GM12878 (cell line): ENCODE results near the gene MARS1. TPM values are rescaled to one million over a fixed set of nuclear protein-coding genes. Genes with fewer than 3 reads are reported as not detected.

Experiments
- ATAC-seq: fragments of 200-7000 bp; cut with Tn5 transposase; 3 replicates; pipeline ENCODE4 v1.9.1; 2020; ENCODE audit warnings: mild to moderate bottlenecking, moderate library complexity
- BruUV-seq: library from RNA; stranded (reverse); fragments of 400-500 nt; replicated peaks from 2 replicates; lab custom pipeline; 2021; lab: Mats Ljungman, UMichigan
- CTCF ChIA-PET: fragments of 300-600 bp; sonication (Branson Sonifier 250); formaldehyde crosslinking; extraction: SDS; loops from one replicate; lab custom pipeline; 2021; ENCODE audit warnings: inconsistent platforms; lab: Yijun Ruan, JAX
- POLR2A ChIA-PET: fragments of 350-600 bp; formaldehyde crosslinking; extraction: SDS; loops from one replicate; lab custom pipeline; 2021; ENCODE audit warnings: inconsistent platforms; lab: Charles Lee
- RAD21 ChIA-PET: fragments of 300-600 bp; sonication (Branson Sonifier 250); formaldehyde crosslinking; loops from one replicate; lab custom pipeline; 2023; ENCODE audit warnings: antibody characterized with exemption; ENCODE audit not compliant: unreplicated experiment; lab: Charles Lee
- SMC1A ChIA-PET: fragments of 300-600 bp; sonication (Branson Sonifier 250); formaldehyde crosslinking; loops from one replicate; lab custom pipeline; 2023; ENCODE audit not compliant: unreplicated experiment, uncharacterized antibody; lab: Charles Lee
- DNase-seq: peaks from one replicate; pipeline ENCODE4 v3.0.0-alpha.2; 2011; ENCODE audit warnings: low read depth, low spot score
- FAIRE-seq: peaks from 3 replicates; lab custom pipeline; 2011; peaks lifted over from hg19 to GRCh38; lab: Jason Lieb, UNC
- H2AFZ ChIP-seq: 2 replicates; pipeline ENCODE4 v1.6.0; 2011; ENCODE audit warnings: low read depth, low read length, control low read depth; ENCODE audit not compliant: control insufficient read depth
- H3K27ac ChIP-seq: 2 replicates; pipeline ENCODE4 v1.5.1; 2011; ENCODE audit warnings: control low read depth; ENCODE audit not compliant: control insufficient read depth, insufficient read depth
- H3K27me3 ChIP-seq, 2 experiments: replicated peaks in 1 of 2; 2 replicates each; pipeline versions ENCODE4 v1.6.0 to v1.6.1; 2011; ENCODE audit warnings: low read length in 1 of 2; ENCODE audit not compliant: control insufficient read depth in 2 of 2, insufficient read depth in 2 of 2
- H3K36me3 ChIP-seq, 2 experiments: 2 replicates each; pipeline ENCODE4 v1.5.1; 2011; ENCODE audit warnings: low read length in 1 of 2; ENCODE audit not compliant: control insufficient read depth in 2 of 2, insufficient read depth in 2 of 2
- H3K4me1 ChIP-seq: 2 replicates; pipeline ENCODE4 v1.6.1; 2011; ENCODE audit warnings: mild to moderate bottlenecking, low read length, moderate library complexity, mixed read lengths; ENCODE audit not compliant: control insufficient read depth, insufficient read depth
- H3K4me2 ChIP-seq: 2 replicates; pipeline ENCODE4 v1.6.0; 2011; ENCODE audit warnings: control low read depth; ENCODE audit not compliant: control insufficient read depth, insufficient read depth
- H3K4me3 ChIP-seq: fragments of 200-600 bp; sonication (generic); 2 replicates; pipeline ENCODE4 v1.5.1; 2016
- H3K79me2 ChIP-seq: 2 replicates; pipeline ENCODE4 v1.6.0; 2011; ENCODE audit warnings: low read length; ENCODE audit not compliant: control insufficient read depth, insufficient read depth
- H3K9ac ChIP-seq: 2 replicates; pipeline ENCODE4 v1.8.0; 2011; ENCODE audit warnings: low read length, control low read depth, mixed read lengths; ENCODE audit not compliant: control insufficient read depth, insufficient read depth
- H3K9me3 ChIP-seq: replicated peaks from 3 replicates; pipeline ENCODE4 v1.5.1; 2011; ENCODE audit warnings: mild to moderate bottlenecking, low read length; ENCODE audit not compliant: control insufficient read depth, insufficient read depth
- H4K20me1 ChIP-seq: 2 replicates; pipeline ENCODE4 v1.6.0; 2011; ENCODE audit not compliant: control insufficient read depth, insufficient read depth
- BACH1 ChIP-seq: fragments of 450-650 bp; IDR thresholded peaks from 2 replicates; pipeline ENCODE4 v1.6.1; 2017; ENCODE audit warnings: mild to moderate bottlenecking, borderline replicate concordance
- BCL11A ChIP-seq: IDR thresholded peaks from 2 replicates; pipeline ENCODE4 v1.6.1; 2011; ENCODE audit warnings: low read depth, low read length
- MYC ChIP-seq: IDR thresholded peaks from 2 replicates; pipeline ENCODE4 v1.6.1; 2011; ENCODE audit warnings: mild to moderate bottlenecking, low read length, moderate library complexity, inconsistent platforms; ENCODE audit not compliant: insufficient read depth, insufficient replicate concordance, insufficient read length, severe bottlenecking
- POLR2AphosphoS2 ChIP-seq: IDR thresholded peaks from 2 replicates; pipeline ENCODE4 v1.6.1; 2011; ENCODE audit warnings: low read depth, mild to moderate bottlenecking, low read length, improper control_type of control experiment, moderate library complexity
- RFX5 ChIP-seq: IDR thresholded peaks from 2 replicates; pipeline ENCODE4 v1.6.1; 2011; ENCODE audit warnings: low read depth, low read length, improper control_type of control experiment
- SIX5 ChIP-seq: IDR thresholded peaks from 2 replicates; pipeline ENCODE4 v1.6.1; 2011; ENCODE audit warnings: mild to moderate bottlenecking, low read depth, low read length, moderate library complexity; ENCODE audit not compliant: severe bottlenecking
- SUPT20H ChIP-seq: IDR thresholded peaks from 2 replicates; pipeline ENCODE4 v1.6.1; 2011; ENCODE audit warnings: low read depth, mild to moderate bottlenecking, low read length, moderate library complexity, borderline replicate concordance; ENCODE audit not compliant: control insufficient read depth
- TARDBP ChIP-seq: IDR thresholded peaks from 2 replicates; pipeline ENCODE4 v1.6.1; 2016; ENCODE audit warnings: borderline replicate concordance
- ZNF207 ChIP-seq: fragments of 450-650 bp; IDR thresholded peaks from 2 replicates; pipeline ENCODE4 v1.6.1; 2014; ENCODE audit warnings: antibody characterized with exemption, mild to moderate bottlenecking, borderline replicate concordance
- WGBS: methylation state at CpG from one replicate; pipeline ENCODE4 v1.1.6; 2016; ENCODE audit warnings: low lambda C conversion rate; ENCODE audit not compliant: insufficient replicate concordance, insufficient coverage; ENCODE audit errors: missing lambda C conversion rate; 5-methylcytosine and 5-hydroxymethylcytosine counted together
- in situ Hi-C: fragments of 300-500 bp; cut with MboI; formaldehyde crosslinking; loops from 9 replicates; pipeline ENCODE4 v1.14.3; 2018; ENCODE audit warnings: mixed read lengths
- intact Hi-C: fragments of 100-400 bp; cut with micrococcal nuclease; formaldehyde crosslinking; loops from one replicate; pipeline ENCODE4 v1.14.2; 2022; ENCODE audit not compliant: unreplicated experiment
- polyA plus RNA-seq, 11 experiments: library from polyadenylated mRNA; depleted of rRNA in 4 of 11; unstranded in 6 of 11; stranded (reverse) in 5 of 11; fragments of >200 nt; fragmentation: Nextera tagmentation in 4 of 11; fragmentation: Illumina TruSeq in 1 of 11; extraction: Ambion mirVana in 4 of 11; extraction: Trizol in 1 of 11; gene quantifications; 1 replicate in 1 of 11; 2 replicates in 10 of 11; pipeline versions ENCODE4 v1.2.1 to v1.2.3, GENCODE V29; 2011 to 2016; ENCODE audit warnings: inconsistent platforms in 2 of 11, missing spikeins in 2 of 11, low read depth in 1 of 11
- total RNA-seq, 4 experiments: library from RNA; depleted of rRNA in 3 of 4; stranded (reverse); fragments of >200 nt in 3 of 4; fragmentation: Illumina TruSeq in 1 of 4; extraction: Trizol in 1 of 4; gene quantifications; 2 replicates each; pipeline versions ENCODE4 v1.2.1 to v1.2.3, GENCODE V29; 2013 to 2021
- TF ChIP-seq, protein P1 (sequence below): fragments of 450-650 bp; IDR thresholded peaks from 2 replicates; pipeline ENCODE4 v1.6.1; 2018; ENCODE audit warnings: mild to moderate bottlenecking, low read depth, moderate library complexity; ENCODE audit not compliant: partially characterized antibody
- TF ChIP-seq, protein P2 (sequence below): IDR thresholded peaks from 2 replicates; pipeline ENCODE4 v1.6.1; 2012; ENCODE audit warnings: mild to moderate bottlenecking, low read depth, low read length

The MARS1 gene
- total and polyA plus RNA-seq, 10 of the 15 experiments (the other 5 are each of a cell fraction or from before 2014, with no cell fraction given), result 72.3 to 270 (median 153) TPM

DNA sequence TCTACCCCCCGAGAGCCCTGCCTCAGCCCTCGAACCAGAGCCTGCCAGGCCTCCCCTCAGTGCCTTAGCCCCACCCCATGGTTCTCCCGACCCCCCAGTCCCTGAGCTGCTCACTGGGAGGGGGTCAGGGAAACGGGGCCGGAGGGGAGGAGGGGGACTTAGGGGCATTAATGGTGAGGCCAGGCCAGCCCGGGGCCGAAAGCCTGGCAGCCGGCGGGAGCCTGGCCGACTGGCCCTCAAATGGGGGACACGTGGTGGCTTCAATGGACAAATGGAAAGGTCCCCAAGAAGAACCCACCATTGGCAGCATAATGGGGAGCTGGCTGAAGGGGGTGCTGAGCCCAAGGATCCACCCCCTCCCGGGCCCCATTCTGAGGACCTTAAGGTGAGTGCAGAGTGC, 40.3 kb downstream of the MARS1 start (continued):
- no peak for TF ChIP-seq BACH1

DNA sequence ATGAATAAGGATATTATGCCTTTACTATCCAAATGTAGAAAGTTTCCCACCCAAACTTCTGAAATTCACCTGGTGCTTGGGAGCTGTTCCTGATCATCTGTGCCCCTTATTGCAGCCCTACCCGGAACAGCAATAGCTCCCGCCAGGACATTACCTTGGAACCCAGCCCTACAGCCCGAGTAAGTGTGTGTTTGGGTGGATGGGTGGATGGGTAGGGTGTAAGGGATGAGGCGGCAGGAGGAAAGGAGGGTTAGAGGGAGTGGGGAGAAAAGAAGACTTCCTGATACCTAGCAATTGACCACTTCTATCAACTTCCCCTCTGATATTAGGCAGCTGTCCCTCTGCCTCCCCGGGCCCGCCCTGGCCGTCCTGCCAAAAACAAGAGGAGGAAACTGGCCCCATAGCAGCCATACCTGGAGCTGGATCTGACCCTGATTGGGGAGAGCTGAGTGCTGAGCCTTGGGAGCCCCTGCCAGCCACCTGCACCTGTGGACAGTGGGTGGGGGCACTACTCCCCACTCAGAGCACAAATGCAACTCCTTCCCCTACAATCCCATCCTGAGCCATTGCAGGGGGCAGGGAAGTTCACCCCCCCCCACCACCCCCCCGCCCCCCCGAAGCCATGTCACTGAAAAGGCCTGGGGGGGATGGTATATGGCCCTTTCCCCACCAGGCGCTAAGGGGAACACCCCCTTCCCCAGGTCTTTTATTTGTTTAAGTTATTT, 41.1 kb downstream of the MARS1 start:
- H2AFZ ChIP-seq, result no peak overlapping the region
- ChIA-PET CTCF (no interaction called here), POLR2A (interaction anchor here (0.6 to 1.5 kb wide), 3 partner anchors 11 to 74 kb away, joined by 3 to 4 read pairs (median 3); partner anchors contain the start of gene INHBE), SMC1A (no interaction called here), RAD21 (no interaction called here)
- in situ Hi-C loops, result no loop called here
- no peaks in the 10 kb centered on the region for H4K20me1 ChIP-seq
- BruUV-seq, result no TSS peak
- no peak for ATAC-seq
- H3K4me3 ChIP-seq, result no peak overlapping the region
- H3K27ac ChIP-seq, result no peak overlapping the region
- no peak overlapping the region for H3K4me2 ChIP-seq
- FAIRE-seq, result no peak
- no peak for DNase-seq
- TF ChIP-seq SIX5, result no peak
- TF ChIP-seq, protein P1, sequence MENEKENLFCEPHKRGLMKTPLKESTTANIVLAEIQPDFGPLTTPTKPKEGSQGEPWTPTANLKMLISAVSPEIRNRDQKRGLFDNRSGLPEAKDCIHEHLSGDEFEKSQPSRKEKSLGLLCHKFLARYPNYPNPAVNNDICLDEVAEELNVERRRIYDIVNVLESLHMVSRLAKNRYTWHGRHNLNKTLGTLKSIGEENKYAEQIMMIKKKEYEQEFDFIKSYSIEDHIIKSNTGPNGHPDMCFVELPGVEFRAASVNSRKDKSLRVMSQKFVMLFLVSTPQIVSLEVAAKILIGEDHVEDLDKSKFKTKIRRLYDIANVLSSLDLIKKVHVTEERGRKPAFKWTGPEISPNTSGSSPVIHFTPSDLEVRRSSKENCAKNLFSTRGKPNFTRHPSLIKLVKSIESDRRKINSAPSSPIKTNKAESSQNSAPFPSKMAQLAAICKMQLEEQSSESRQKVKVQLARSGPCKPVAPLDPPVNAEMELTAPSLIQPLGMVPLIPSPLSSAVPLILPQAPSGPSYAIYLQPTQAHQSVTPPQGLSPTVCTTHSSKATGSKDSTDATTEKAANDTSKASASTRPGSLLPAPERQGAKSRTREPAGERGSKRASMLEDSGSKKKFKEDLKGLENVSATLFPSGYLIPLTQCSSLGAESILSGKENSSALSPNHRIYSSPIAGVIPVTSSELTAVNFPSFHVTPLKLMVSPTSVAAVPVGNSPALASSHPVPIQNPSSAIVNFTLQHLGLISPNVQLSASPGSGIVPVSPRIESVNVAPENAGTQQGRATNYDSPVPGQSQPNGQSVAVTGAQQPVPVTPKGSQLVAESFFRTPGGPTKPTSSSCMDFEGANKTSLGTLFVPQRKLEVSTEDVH, result no peak
- TF ChIP-seq SUPT20H, result no peak
- TF ChIP-seq POLR2AphosphoS2, result no peak
- no peak for TF ChIP-seq RFX5
- TF ChIP-seq ZNF207, result no peak
- TF ChIP-seq MYC, result no peak
- TF ChIP-seq BCL11A, result no peak
- TF ChIP-seq TARDBP, result no peak
- TF ChIP-seq, protein P2, sequence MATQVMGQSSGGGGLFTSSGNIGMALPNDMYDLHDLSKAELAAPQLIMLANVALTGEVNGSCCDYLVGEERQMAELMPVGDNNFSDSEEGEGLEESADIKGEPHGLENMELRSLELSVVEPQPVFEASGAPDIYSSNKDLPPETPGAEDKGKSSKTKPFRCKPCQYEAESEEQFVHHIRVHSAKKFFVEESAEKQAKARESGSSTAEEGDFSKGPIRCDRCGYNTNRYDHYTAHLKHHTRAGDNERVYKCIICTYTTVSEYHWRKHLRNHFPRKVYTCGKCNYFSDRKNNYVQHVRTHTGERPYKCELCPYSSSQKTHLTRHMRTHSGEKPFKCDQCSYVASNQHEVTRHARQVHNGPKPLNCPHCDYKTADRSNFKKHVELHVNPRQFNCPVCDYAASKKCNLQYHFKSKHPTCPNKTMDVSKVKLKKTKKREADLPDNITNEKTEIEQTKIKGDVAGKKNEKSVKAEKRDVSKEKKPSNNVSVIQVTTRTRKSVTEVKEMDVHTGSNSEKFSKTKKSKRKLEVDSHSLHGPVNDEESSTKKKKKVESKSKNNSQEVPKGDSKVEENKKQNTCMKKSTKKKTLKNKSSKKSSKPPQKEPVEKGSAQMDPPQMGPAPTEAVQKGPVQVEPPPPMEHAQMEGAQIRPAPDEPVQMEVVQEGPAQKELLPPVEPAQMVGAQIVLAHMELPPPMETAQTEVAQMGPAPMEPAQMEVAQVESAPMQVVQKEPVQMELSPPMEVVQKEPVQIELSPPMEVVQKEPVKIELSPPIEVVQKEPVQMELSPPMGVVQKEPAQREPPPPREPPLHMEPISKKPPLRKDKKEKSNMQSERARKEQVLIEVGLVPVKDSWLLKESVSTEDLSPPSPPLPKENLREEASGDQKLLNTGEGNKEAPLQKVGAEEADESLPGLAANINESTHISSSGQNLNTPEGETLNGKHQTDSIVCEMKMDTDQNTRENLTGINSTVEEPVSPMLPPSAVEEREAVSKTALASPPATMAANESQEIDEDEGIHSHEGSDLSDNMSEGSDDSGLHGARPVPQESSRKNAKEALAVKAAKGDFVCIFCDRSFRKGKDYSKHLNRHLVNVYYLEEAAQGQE, result no peak
- H3K4me1 ChIP-seq, result peaks cover 10% of the 10 kb centered on the region; the same call in 1 of the 2 replicates
- H3K27me3 ChIP-seq, result no peaks in the 10 kb centered on the region
- H3K36me3 ChIP-seq, result peaks cover 23 to 39% of the 10 kb centered on the region in 2 experiments
- intact Hi-C loops, result no loop called here
- WGBS, result 97% methylated on average over 8 of the region's 10 CpGs
- H3K79me2 ChIP-seq, result peaks cover 11% of the 10 kb centered on the region
- H3K9me3 ChIP-seq, result no peaks in the 10 kb centered on the region
- no peak overlapping the region for H3K9ac ChIP-seq
